HepG2 (cell line): ENCODE results near the gene PDZD2. TPM values are rescaled to one million over a fixed set of nuclear protein-coding genes. Genes with fewer than 3 reads are reported as not detected.

Experiments used
- ATAC-seq: fragments of 200-7000 bp; cut with Tn5 transposase; 3 replicates; pipeline ENCODE4 v1.9.1; 2020; ENCODE audit warnings: mild to moderate bottlenecking, moderate library complexity
- BruUV-seq: library from RNA; stranded (reverse); fragments of 400-500 nt; replicated peaks from 2 replicates; lab custom pipeline; 2021; lab: Mats Ljungman, UMichigan
- CTCF ChIA-PET: fragments of 300-600 bp; formaldehyde crosslinking; extraction: SDS; loops from one replicate; lab custom pipeline; 2021; ENCODE audit warnings: low total read pairs, inconsistent platforms, low intra/inter-chr PET ratio; lab: Yijun Ruan, JAX
- POLR2A ChIA-PET: fragments of 350-600 bp; sonication (Branson Sonifier 250); formaldehyde crosslinking; loops from one replicate; lab custom pipeline; 2020; ENCODE audit warnings: antibody characterized with exemption, inconsistent platforms; lab: Yijun Ruan, JAX
- DNase-seq: peaks from one replicate; pipeline ENCODE4 v3.0.0-alpha.2; 2015; ENCODE audit warnings: low spot score
- FAIRE-seq: peaks from 3 replicates; lab custom pipeline; 2011; peaks lifted over from hg19 to GRCh38; lab: Jason Lieb, UNC
- H2AFZ ChIP-seq: one replicate; pipeline ENCODE4 v1.6.1; 2011; ENCODE audit warnings: low read length, inconsistent platforms
- H3K27ac ChIP-seq: fragments of 300-600 bp; 3 replicates; pipeline ENCODE4 v1.8.0; 2011; ENCODE audit warnings: mixed run types, mild to moderate bottlenecking, mixed read lengths, low read length, inconsistent platforms; ENCODE audit not compliant: insufficient read depth; ENCODE audit errors: extremely low read length
- H3K27me3 ChIP-seq, 2 experiments: fragments of 200-600 bp in 1 of 2; 2 replicates in 1 of 2; 3 replicates in 1 of 2; pipeline versions ENCODE4 v1.6.0 to v1.8.0; 2011; ENCODE audit warnings: low read length in 2 of 2, mild to moderate bottlenecking in 2 of 2, moderate library complexity in 2 of 2, inconsistent platforms in 1 of 2; ENCODE audit not compliant: insufficient read depth in 2 of 2, control insufficient read depth in 1 of 2
- H3K36me3 ChIP-seq, 2 experiments: fragments of 200-600 bp in 1 of 2; replicated peaks in 1 of 2; 2 replicates in 1 of 2; 3 replicates in 1 of 2; pipeline versions ENCODE4 v1.5.1 to v1.8.0; 2011; ENCODE audit warnings: low read length in 2 of 2, inconsistent platforms in 1 of 2; ENCODE audit not compliant: insufficient read depth in 2 of 2, control insufficient read depth in 1 of 2
- H3K4me1 ChIP-seq: 2 replicates; pipeline ENCODE4 v1.5.1; 2012; ENCODE audit warnings: low read length, inconsistent platforms; ENCODE audit not compliant: insufficient read depth
- H3K4me2 ChIP-seq: 2 replicates; pipeline ENCODE4 v1.6.0; 2011; ENCODE audit warnings: low read depth, low read length, inconsistent platforms
- H3K4me3 ChIP-seq, 3 experiments: fragments of 200-600 bp in 1 of 3; sonication (generic), shearing (Covaris generic) in 1 of 3; replicated peaks in 1 of 3; 2 replicates each; pipeline ENCODE4 v1.5.1; 2011 to 2016; ENCODE audit warnings: low read length in 3 of 3, inconsistent platforms in 2 of 3, low read depth in 2 of 3, mild to moderate bottlenecking in 2 of 3, control low read depth in 1 of 3, mixed read lengths in 1 of 3; ENCODE audit not compliant: insufficient read depth in 1 of 3
- H3K79me2 ChIP-seq: one replicate; pipeline ENCODE4 v1.6.1; 2011; ENCODE audit warnings: low read length, inconsistent platforms; ENCODE audit not compliant: insufficient read depth
- H3K9ac ChIP-seq: 2 replicates; pipeline ENCODE4 v1.6.0; 2011; ENCODE audit warnings: mild to moderate bottlenecking, low read depth, low read length, inconsistent platforms; ENCODE audit not compliant: insufficient read depth
- H3K9me3 ChIP-seq: 2 replicates; pipeline ENCODE4 v1.5.1; 2012; ENCODE audit warnings: mild to moderate bottlenecking, low read length
- H4K20me1 ChIP-seq: 2 replicates; pipeline ENCODE4 v1.6.0; 2011; ENCODE audit warnings: inconsistent platforms, mild to moderate bottlenecking, low read length, moderate library complexity; ENCODE audit not compliant: insufficient read depth
- CBX2 ChIP-seq, 2 experiments: fragments of 200-600 bp in 1 of 2; sonication (generic); formaldehyde crosslinking in 1 of 2; IDR thresholded peaks; 2 replicates each; pipeline versions ENCODE4 v1.7.0 to v1.8.1; 2018 to 2022; ENCODE audit warnings: low read depth in 2 of 2, low read length in 1 of 2, mild to moderate bottlenecking in 1 of 2, missing genetic modification reagents in 1 of 2
- FOXC1 ChIP-seq: sonication (generic); formaldehyde crosslinking; IDR thresholded peaks from 2 replicates; pipeline ENCODE4 v1.8.0; 2022; ENCODE audit warnings: mild to moderate bottlenecking, missing genetic modification reagents, borderline replicate concordance
- KLF9 ChIP-seq: IDR thresholded peaks from 2 replicates; pipeline ENCODE4 v1.6.1; 2016; ENCODE audit warnings: low read depth
- NFE2 ChIP-seq: sonication (generic); formaldehyde crosslinking; IDR thresholded peaks from 2 replicates; pipeline ENCODE4 v1.4.0; 2020; ENCODE audit warnings: missing genetic modification reagents
- STAG1 ChIP-seq: sonication (generic); formaldehyde crosslinking; IDR thresholded peaks from 2 replicates; pipeline ENCODE4 v1.4.0; 2020; ENCODE audit warnings: missing genetic modification reagents
- STAT5B ChIP-seq: sonication (generic); formaldehyde crosslinking; IDR thresholded peaks from 2 replicates; pipeline ENCODE4 v1.4.0; 2020; ENCODE audit warnings: missing genetic modification reagents
- ZNF224 ChIP-seq: sonication (generic); formaldehyde crosslinking; IDR thresholded peaks from 2 replicates; pipeline ENCODE4 v1.5.0; 2020; ENCODE audit warnings: mild to moderate bottlenecking, missing genetic modification reagents
- ZNF264 ChIP-seq: sonication (generic); formaldehyde crosslinking; IDR thresholded peaks from 2 replicates; pipeline ENCODE4 v1.4.0; 2020; ENCODE audit warnings: missing genetic modification reagents
- ZNF816 ChIP-seq: sonication (generic); formaldehyde crosslinking; IDR thresholded peaks from 2 replicates; pipeline ENCODE4 v1.8.0; 2022; ENCODE audit warnings: missing genetic modification reagents, mild to moderate bottlenecking, borderline replicate concordance
- ZSCAN20 ChIP-seq: sonication (generic); formaldehyde crosslinking; IDR thresholded peaks from 2 replicates; pipeline ENCODE4 v1.4.0; 2020; ENCODE audit warnings: missing genetic modification reagents, mild to moderate bottlenecking, borderline replicate concordance
- WGBS: methylation state at CpG from one replicate; pipeline ENCODE4 v1.1.6; 2017; ENCODE audit warnings: low lambda C conversion rate; 5-methylcytosine and 5-hydroxymethylcytosine counted together
- in situ Hi-C: cut with HindIII; loops from 2 replicates; pipeline ENCODE4 v1.10.0; 2017; ENCODE audit warnings: low pct_unique_long_range_greater_than_20kb; ENCODE audit not compliant: extremely low pct_ligation_motif_present
- intact Hi-C: fragments of 100-400 bp; cut with micrococcal nuclease; formaldehyde crosslinking; loops from one replicate; pipeline ENCODE4 v1.10.0; 2022; ENCODE audit not compliant: unreplicated experiment
- polyA plus RNA-seq, 8 experiments: library from polyadenylated mRNA; depleted of rRNA in 3 of 8; stranded (reverse) in 7 of 8; unstranded in 1 of 8; fragments of >200 nt; fragmentation: Illumina TruSeq in 4 of 8; extraction: Trizol in 4 of 8; gene quantifications; 2 replicates each; pipeline versions ENCODE4 v1.2.1 to v1.2.3, GENCODE V29; 2011 to 2016; ENCODE audit warnings: low read depth in 4 of 8, missing spikeins in 1 of 8, mixed read lengths in 1 of 8; ENCODE audit not compliant: insufficient read depth in 1 of 8
- total RNA-seq, 5 experiments: library from RNA; depleted of rRNA; stranded (reverse); fragments of >200 nt; fragmentation: Illumina TruSeq; extraction: Trizol; gene quantifications; 2 replicates each; pipeline ENCODE4 v1.2.3, GENCODE V29; 2016; ENCODE audit warnings: low read depth in 1 of 5
- TF ChIP-seq, protein P1 (sequence below): sonication (generic); formaldehyde crosslinking; IDR thresholded peaks from 2 replicates; pipeline ENCODE4 v1.5.1; 2020; ENCODE audit warnings: missing genetic modification reagents, mild to moderate bottlenecking, borderline replicate concordance

Gene PDZD2
- total and polyA plus RNA-seq, 2 of the 13 experiments (the other 11 are each of a cell fraction or from before 2014, with no cell fraction given), result 0.04 TPM; not detected in 1

DNA sequence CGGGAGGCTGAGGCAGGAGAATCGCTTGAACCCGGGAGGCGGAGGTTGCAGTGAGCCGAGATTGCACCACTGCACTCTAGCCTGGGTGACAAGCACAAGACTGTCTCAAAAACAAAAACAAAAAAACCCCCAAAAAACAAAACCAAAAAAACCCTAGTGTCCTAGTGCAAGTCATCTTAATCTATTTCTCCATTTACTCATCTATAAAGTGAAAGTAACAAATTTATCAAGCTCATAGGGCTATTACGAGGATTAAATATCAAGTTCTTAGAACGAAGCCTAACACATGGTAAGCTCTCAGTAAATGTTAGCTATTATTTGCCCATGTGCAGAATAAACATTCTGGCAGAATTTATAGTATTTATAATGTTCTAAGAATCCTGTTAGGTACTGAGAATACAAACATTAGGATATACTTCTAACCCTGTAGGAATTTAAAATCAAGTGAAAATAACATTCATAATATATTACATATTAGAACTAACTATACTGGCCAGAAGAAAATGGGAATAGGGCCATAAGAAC is 490.2 kb downstream of the PDZD2 start (continued):
- TF ChIP-seq ZNF816 (CRISPR knock-in tag), result no peak
- no peak for TF ChIP-seq STAT5B (CRISPR knock-in tag)
- TF ChIP-seq FOXC1 (CRISPR knock-in tag), result no peak
- TF ChIP-seq NFE2, result no peak
- no peak for TF ChIP-seq ZSCAN20 (CRISPR knock-in tag)
- no peak for TF ChIP-seq STAG1 (CRISPR knock-in tag)

DNA sequence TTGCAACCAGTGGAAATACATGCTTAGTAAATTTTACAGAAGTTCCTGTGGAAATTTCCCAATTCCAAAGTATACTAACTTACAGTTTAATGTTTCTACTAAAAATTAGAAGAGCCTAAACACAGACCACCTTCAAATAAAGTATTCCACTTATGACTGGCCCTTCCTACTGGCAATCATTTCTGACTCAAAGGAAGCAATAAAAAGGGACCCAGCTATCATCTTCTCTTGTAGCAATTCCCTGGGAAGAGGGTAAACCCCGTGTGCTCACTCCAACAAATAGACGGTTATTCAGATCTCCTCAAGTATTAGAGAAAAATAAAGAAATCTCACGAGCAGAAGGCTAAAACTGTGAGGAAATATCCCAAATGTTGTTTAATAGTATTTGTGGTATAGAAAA is 491.9 kb downstream of the PDZD2 start:
- ATAC-seq, result no peak
- H3K27me3 ChIP-seq, result no peaks in the 10 kb centered on the region
- CTCF ChIA-PET, result no interaction called here
- in situ Hi-C loops (no loop called here), intact Hi-C loops (no loop called here)
- peaks cover 59% of the 10 kb centered on the region for H3K79me2 ChIP-seq
- 98% methylated on average over 3 of the region's 3 CpGs for WGBS
- POLR2A ChIA-PET, result no interaction called here
- no peak overlapping the region for H2AFZ ChIP-seq
- H3K9me3 ChIP-seq, result no peaks in the 10 kb centered on the region
- H3K4me3 ChIP-seq, result no peak overlapping the region
- no peak for DNase-seq
- no peak overlapping the region for H3K4me2 ChIP-seq
- peaks cover 4% of the 10 kb centered on the region; the same call in 1 of the 2 replicates for H4K20me1 ChIP-seq
- H3K36me3 ChIP-seq, result peaks cover 17 to 57% of the 10 kb centered on the region in 2 experiments
- no peak overlapping the region for H3K9ac ChIP-seq
- H3K27ac ChIP-seq, result no peak overlapping the region
- no peak for FAIRE-seq
- TF ChIP-seq KLF9 (no peak), CBX2 (IDR thresholded peaks at IDR 0.05; ENCODE audit: low read depth, low read length) (no peak), CBX2 (CRISPR knock-in tag; IDR thresholded peaks at IDR 0.05; ENCODE audit: low read depth) (no peak), ZNF264 (CRISPR knock-in tag) (no peak), ZNF224 (CRISPR knock-in tag) (no peak)
- TF ChIP-seq, protein P1, sequence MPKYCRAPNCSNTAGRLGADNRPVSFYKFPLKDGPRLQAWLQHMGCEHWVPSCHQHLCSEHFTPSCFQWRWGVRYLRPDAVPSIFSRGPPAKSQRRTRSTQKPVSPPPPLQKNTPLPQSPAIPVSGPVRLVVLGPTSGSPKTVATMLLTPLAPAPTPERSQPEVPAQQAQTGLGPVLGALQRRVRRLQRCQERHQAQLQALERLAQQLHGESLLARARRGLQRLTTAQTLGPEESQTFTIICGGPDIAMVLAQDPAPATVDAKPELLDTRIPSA (CRISPR knock-in tag), result no peak
- no TSS peak for BruUV-seq
- 0 out of 2 replicates have a peak, but pooled peaks cover 13% of the 10 kb centered on the region for H3K4me1 ChIP-seq
